Smooth muscle cell (in vitro differentiated cells): Measurements from ENCODE around the gene RPUSD1. TPM values are rescaled to one million over a fixed set of nuclear protein-coding genes. Genes with fewer than 3 reads are reported as not detected.

Experiments
- DNase-seq: peaks from one replicate; lab custom pipeline; 2025; ENCODE audit not compliant: unreplicated experiment; lab: John Stamatoyannopoulos, UW
- H2AFZ ChIP-seq: fragments of 200-600 bp; sonication (generic); 2 replicates; pipeline ENCODE4 v1.6.0; 2016; ENCODE audit warnings: antibody characterized with exemption, low read depth, mild to moderate bottlenecking
- H3F3A ChIP-seq: fragments of 200-600 bp; sonication (generic); 2 replicates; pipeline ENCODE4 v1.6.0; 2017; ENCODE audit warnings: antibody characterized with exemption, low read depth
- H3K27ac ChIP-seq: fragments of 200-600 bp; sonication (generic); 2 replicates; pipeline ENCODE4 v1.5.1; 2016; ENCODE audit warnings: low read depth, mild to moderate bottlenecking
- H3K27me3 ChIP-seq: fragments of 200-600 bp; sonication (generic); 2 replicates; pipeline ENCODE4 v1.6.1; 2016; ENCODE audit warnings: low read depth, mild to moderate bottlenecking
- H3K36me3 ChIP-seq: fragments of 200-600 bp; sonication (generic); 2 replicates; pipeline ENCODE4 v1.5.1; 2016; ENCODE audit warnings: low read depth
- H3K4me1 ChIP-seq: fragments of 200-600 bp; sonication (generic); 2 replicates; pipeline ENCODE4 v1.5.1; 2016; ENCODE audit warnings: low read depth
- H3K4me2 ChIP-seq: fragments of 200-600 bp; sonication (generic); 2 replicates; pipeline ENCODE4 v1.6.0; 2016; ENCODE audit warnings: mild to moderate bottlenecking
- H3K4me3 ChIP-seq: fragments of 200-600 bp; sonication (generic); 2 replicates; pipeline ENCODE4 v1.5.1; 2016; ENCODE audit warnings: mild to moderate bottlenecking
- H3K79me2 ChIP-seq: fragments of 200-600 bp; sonication (generic); 2 replicates; pipeline ENCODE4 v1.6.0; 2016; ENCODE audit warnings: low read depth, mild to moderate bottlenecking
- H3K9ac ChIP-seq: fragments of 200-600 bp; sonication (generic); 2 replicates; pipeline ENCODE4 v1.6.0; 2016; ENCODE audit warnings: low read depth
- H3K9me3 ChIP-seq: fragments of 200-600 bp; sonication (generic); replicated peaks from 2 replicates; pipeline ENCODE4 v1.5.1; 2016; ENCODE audit warnings: low read depth
- H4K20me1 ChIP-seq: fragments of 200-600 bp; sonication (generic); 2 replicates; pipeline ENCODE4 v1.6.0; 2016; ENCODE audit warnings: low read depth
- WGBS: methylation state at CpG from one replicate; pipeline ENCODE4 v1.1.7; 2016; ENCODE audit warnings: low lambda C conversion rate; 5-methylcytosine and 5-hydroxymethylcytosine counted together
- polyA plus RNA-seq: library from polyadenylated mRNA; unstranded; fragments of >200 nt; fragmentation: Nextera tagmentation; extraction: Ambion mirVana; gene quantifications from 2 replicates; pipeline ENCODE4 v1.2.1, GENCODE V29; 2016
- total RNA-seq: library from RNA; depleted of rRNA; stranded (reverse); fragments of >200 nt; gene quantifications from 2 replicates; pipeline ENCODE4 v1.2.3, GENCODE V29; 2014
- TF ChIP-seq, protein P1 (sequence below): fragments of 200-600 bp; sonication (generic); IDR thresholded peaks from 2 replicates; pipeline ENCODE4 v1.5.1; 2017; ENCODE audit warnings: borderline replicate concordance, mild to moderate bottlenecking, antibody characterized with exemption; ENCODE audit not compliant: insufficient read depth, poor library complexity, severe bottlenecking

The RPUSD1 gene
- total and polyA plus RNA-seq, 2 experiments from 2014 or later = 7.8 to 20.8 TPM

DNA sequence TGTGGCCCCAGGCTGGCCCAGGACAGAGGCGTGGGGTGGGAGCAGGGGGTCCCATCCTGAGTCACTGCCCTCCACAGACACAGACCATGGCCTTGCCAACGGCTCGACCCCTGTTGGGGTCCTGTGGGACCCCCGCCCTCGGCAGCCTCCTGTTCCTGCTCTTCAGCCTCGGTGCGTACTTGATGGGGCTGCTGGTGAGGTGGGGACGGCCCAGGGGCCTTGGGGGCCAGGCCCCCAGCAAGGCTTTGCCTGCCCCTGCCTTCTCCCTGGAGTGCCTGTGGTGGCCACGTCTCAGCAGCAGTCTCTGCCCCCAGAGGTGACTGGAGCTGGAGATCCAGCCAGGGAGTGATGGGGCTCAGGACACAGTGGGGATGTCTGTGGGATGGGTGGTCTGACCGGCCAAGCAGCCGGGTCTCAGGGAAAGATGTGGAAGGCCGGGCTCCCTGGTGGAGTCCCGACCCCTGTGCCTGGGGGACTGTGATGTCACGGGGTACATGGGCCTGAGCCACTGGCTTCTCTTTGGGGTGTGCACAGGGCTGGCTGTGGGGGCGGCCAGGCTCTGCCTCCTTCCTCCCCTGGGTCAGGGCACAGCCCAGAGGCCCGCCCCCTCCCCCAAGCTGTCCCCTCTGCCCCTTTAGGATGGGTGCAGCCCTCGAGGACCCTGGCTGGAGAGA lies 25.4 kb downstream of the RPUSD1 start:
- DNase-seq = no peak
- Histone ChIP-seq H3F3A (no peaks in the 10 kb centered on the region), H3K4me3 (no peak overlapping the region), H3K9me3 (no peaks in the 10 kb centered on the region), H2AFZ (no peak overlapping the region), H3K36me3 (no peaks in the 10 kb centered on the region), H3K4me1 (no peaks in the 10 kb centered on the region), H3K4me2 (no peak overlapping the region), H3K27me3 (no peaks in the 10 kb centered on the region), H3K79me2 (no peaks in the 10 kb centered on the region), H4K20me1 (no peaks in the 10 kb centered on the region), H3K9ac (no peak overlapping the region), H3K27ac (no peak overlapping the region)
- TF ChIP-seq, protein P1, sequence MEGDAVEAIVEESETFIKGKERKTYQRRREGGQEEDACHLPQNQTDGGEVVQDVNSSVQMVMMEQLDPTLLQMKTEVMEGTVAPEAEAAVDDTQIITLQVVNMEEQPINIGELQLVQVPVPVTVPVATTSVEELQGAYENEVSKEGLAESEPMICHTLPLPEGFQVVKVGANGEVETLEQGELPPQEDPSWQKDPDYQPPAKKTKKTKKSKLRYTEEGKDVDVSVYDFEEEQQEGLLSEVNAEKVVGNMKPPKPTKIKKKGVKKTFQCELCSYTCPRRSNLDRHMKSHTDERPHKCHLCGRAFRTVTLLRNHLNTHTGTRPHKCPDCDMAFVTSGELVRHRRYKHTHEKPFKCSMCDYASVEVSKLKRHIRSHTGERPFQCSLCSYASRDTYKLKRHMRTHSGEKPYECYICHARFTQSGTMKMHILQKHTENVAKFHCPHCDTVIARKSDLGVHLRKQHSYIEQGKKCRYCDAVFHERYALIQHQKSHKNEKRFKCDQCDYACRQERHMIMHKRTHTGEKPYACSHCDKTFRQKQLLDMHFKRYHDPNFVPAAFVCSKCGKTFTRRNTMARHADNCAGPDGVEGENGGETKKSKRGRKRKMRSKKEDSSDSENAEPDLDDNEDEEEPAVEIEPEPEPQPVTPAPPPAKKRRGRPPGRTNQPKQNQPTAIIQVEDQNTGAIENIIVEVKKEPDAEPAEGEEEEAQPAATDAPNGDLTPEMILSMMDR = no peak
- WGBS = 92% methylated on average over 15 of the region's 17 CpGs

DNA sequence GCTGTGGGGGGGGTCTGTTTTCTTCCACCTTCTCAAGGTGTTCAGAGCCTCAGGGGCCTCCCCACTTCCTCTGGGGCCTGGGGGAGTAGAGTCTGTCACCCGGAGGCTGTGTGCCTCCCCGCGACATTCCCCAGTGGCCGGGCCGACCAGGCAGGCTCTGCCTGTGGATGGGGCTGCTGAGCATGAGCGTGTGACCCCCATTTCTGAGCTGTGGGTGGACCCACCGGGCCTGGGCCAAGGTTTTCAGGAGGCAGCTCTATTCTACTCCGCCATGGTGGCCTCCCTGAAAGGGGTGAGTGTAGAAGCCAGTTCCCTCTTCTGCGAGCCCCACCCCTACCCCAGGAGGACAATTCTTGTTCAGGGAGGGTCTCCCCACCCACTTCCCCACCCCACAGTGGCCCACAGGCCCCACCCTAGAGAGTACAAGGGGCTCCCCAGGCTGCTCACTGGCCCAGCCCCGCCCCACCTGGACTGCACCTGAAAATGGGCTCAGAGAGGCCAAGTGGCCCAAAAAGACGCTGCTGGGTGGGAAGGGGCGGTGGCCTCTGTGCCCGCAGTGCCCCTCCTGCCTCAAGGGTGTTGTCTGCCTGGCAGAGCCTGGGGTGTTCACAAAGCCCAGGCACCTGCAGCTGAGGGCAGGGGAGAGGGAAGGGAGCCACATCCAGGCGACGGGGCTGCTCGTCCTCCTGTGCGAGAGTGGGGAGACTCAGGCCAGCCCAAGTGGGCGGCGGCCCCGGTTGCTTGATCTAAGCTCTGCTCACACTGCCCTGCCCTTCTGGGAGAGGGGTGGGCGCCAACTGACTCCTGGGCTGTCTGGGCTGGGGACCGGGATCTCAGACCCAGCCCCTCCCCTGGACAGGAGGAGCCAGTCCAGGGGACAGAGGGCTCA lies 26.3 kb downstream of the RPUSD1 start:
- Histone ChIP-seq H3K4me3 (no peak overlapping the region), H3K27me3 (no peaks in the 10 kb centered on the region), H3F3A (no peaks in the 10 kb centered on the region), H3K9ac (no peak overlapping the region), H3K79me2 (no peaks in the 10 kb centered on the region), H3K4me1 (no peaks in the 10 kb centered on the region), H4K20me1 (no peaks in the 10 kb centered on the region), H3K27ac (no peak overlapping the region), H3K9me3 (no peaks in the 10 kb centered on the region), H3K36me3 (no peaks in the 10 kb centered on the region), H3K4me2 (no peak overlapping the region), H2AFZ (no peak overlapping the region)
- WGBS = 84% methylated on average over 20 of the region's 22 CpGs
- TF ChIP-seq, protein P1 = no peak
- no peak for DNase-seq

DNA sequence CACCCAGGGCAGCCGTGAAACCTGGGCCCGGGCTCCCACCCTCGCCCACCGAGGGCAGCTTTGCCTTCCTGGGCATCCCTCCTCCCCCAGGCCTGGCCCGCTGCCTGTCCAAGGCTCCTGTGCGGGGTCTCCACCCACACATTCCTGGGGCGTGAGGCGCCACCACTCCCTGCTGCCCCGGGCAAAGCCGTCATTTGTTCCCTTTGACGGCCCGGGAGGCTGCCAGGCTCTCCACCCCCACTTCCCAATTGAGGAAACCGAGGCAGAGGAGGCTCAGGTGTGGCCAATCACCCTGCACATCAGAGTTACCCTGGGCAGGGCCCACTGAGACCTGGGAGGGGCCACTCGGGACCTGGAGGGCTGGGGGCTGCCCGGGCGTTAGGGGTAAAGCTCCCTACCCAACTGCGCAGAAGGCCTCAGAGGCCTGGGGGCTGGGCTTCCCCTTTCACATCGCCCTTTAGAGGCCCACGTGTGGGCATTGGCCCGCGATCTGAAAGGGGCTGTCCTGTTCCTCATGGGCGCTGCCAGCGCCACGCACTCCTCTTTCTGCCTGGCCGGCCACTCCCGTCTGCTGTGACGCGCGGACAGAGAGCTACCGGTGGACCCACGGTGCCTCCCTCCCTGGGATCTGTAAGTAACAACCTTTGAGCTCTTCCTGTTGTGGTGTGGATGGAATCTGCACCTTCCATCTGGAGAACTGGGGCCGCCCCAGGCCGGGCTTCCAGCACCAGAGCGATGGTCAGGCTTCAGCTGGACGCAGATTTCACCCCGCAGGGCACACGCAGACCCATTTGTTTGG lies 27.4 kb downstream of the RPUSD1 start, which contains the start of gene MSLN:
MSLN (plus strand) TSS at position 190 of the 799 bp plus-strand sequence. CDS start 1,947 bp downstream, outside the sequence.
- no peaks in the 10 kb centered on the region for H3K27me3 ChIP-seq
- H3K36me3 ChIP-seq = no peaks in the 10 kb centered on the region
- no peaks in the 10 kb centered on the region for H4K20me1 ChIP-seq
- no peaks in the 10 kb centered on the region for H3K4me1 ChIP-seq
- no peak for DNase-seq
- H3F3A ChIP-seq = no peaks in the 10 kb centered on the region
- TF ChIP-seq, protein P1 = no peak
- 86% methylated on average over 31 of the region's 37 CpGs for WGBS
- no peaks in the 10 kb centered on the region for H3K79me2 ChIP-seq
- H3K9me3 ChIP-seq = no peaks in the 10 kb centered on the region
- H3K9ac ChIP-seq = no peak within 1 kb of the TSS
- no peak within 1 kb of the TSS for H3K4me3 ChIP-seq
- H3K27ac ChIP-seq = no peak within 1 kb of the TSS
- H3K4me2 ChIP-seq = no peak within 1 kb of the TSS
- no peak within 1 kb of the TSS for H2AFZ ChIP-seq
